H1 (cell line): ENCODE results near the gene FOXN3. TPM values are rescaled to one million over a fixed set of nuclear protein-coding genes. Genes with fewer than 3 reads are reported as not detected.

Source experiments
- ASH2L ChIP-seq: fragments of 200-600, 300-600 bp; sonication (generic); IDR thresholded peaks from one replicate; pipeline ENCODE4 v1.7.1; 2017; ENCODE audit warnings: low read length
- CBX8 ChIP-seq: fragments of 300-800, 300-1000 bp; sonication (generic); IDR thresholded peaks from 2 replicates; pipeline ENCODE4 v1.7.1; 2016; ENCODE audit warnings: low read depth, low read length, borderline replicate concordance
- NRF1 ChIP-seq: IDR thresholded peaks from 2 replicates; pipeline ENCODE4 v1.6.1; 2011; ENCODE audit warnings: mild to moderate bottlenecking, low read depth, low read length, improper control_type of control experiment
- RNF2 ChIP-seq: fragments of 200-900, 300-1000 bp; sonication (generic); IDR thresholded peaks from 2 replicates; pipeline ENCODE4 v1.7.1; 2016; ENCODE audit warnings: borderline replicate concordance, low read depth, mild to moderate bottlenecking, antibody characterized with exemption, low read length; ENCODE audit not compliant: poor library complexity, severe bottlenecking; ENCODE audit errors: missing control alignments
- polyA plus RNA-seq, 7 experiments: library from polyadenylated mRNA; depleted of rRNA in 3 of 7; stranded (reverse) in 5 of 7; unstranded in 2 of 7; fragments of >200 nt in 5 of 7; fragments of 200-250 nt in 2 of 7; gene quantifications; 1 replicate in 5 of 7; 2 replicates in 1 of 7; 4 replicates in 1 of 7; pipeline versions ENCODE4 v1.2.1 to v1.2.3, GENCODE V29; 2011 to 2013; ENCODE audit warnings: missing spikeins in 2 of 7, mixed read lengths in 2 of 7
- total RNA-seq: library from RNA; stranded (reverse); fragmentation: NEBNext Ultra II Directional; extraction: Animal tissue kit (Norgen Biotek cat#: 25700); gene quantifications from 2 replicates; pipeline ENCODE4 v1.2.1, GENCODE V29; 2021
- TF ChIP-seq, protein P1 (sequence below): IDR thresholded peaks from 2 replicates; pipeline ENCODE4 v1.6.1; 2012; ENCODE audit warnings: low read length, inconsistent platforms
- TF ChIP-seq, protein P2 (sequence below): IDR thresholded peaks from 2 replicates; pipeline ENCODE4 v1.6.1; 2012; ENCODE audit warnings: inconsistent platforms

The FOXN3 gene
- total and polyA plus RNA-seq, 2 of the 8 experiments (the other 6 are each of a cell fraction or from before 2014, with no cell fraction given) = 52.6 to 178 TPM

DNA sequence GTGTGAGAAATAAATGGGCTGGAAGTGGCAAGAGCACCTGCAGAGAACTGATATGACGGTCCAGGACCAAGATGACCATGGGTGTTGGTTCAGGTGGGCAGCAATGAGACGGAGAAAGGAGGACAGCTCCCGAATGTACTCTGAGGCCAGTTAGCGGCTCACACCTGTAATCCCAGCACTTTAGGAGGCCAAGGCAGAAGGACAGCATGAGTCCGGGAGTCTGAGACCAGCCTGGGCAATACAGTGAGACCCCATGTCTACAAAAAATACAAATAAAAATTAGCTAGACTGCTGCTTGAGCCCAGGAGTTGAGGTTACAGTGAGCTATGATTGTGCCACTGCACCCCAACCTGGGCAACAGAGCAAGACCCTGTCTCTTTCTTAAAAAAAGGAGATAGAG is 60.1 kb downstream of the FOXN3 start (continued):
- TF ChIP-seq, protein P1, sequence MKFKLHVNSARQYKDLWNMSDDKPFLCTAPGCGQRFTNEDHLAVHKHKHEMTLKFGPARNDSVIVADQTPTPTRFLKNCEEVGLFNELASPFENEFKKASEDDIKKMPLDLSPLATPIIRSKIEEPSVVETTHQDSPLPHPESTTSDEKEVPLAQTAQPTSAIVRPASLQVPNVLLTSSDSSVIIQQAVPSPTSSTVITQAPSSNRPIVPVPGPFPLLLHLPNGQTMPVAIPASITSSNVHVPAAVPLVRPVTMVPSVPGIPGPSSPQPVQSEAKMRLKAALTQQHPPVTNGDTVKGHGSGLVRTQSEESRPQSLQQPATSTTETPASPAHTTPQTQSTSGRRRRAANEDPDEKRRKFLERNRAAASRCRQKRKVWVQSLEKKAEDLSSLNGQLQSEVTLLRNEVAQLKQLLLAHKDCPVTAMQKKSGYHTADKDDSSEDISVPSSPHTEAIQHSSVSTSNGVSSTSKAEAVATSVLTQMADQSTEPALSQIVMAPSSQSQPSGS = no peak
- TF ChIP-seq CBX8 (no peak), NRF1 (no peak), ASH2L (no peak), RNF2 (no peak)
- TF ChIP-seq, protein P2, sequence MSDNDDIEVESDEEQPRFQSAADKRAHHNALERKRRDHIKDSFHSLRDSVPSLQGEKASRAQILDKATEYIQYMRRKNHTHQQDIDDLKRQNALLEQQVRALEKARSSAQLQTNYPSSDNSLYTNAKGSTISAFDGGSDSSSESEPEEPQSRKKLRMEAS = no peak
